AG10803 (cell line): Measurements from ENCODE around the gene UMAD1.
"Not testable (repeated sequence)": the region's sequence is repeated elsewhere in the genome, so short reads cannot be mapped to it uniquely, and the experiment has no call there.

ENCODE experiments used
- DNase-seq: peaks from one replicate; pipeline ENCODE4 v3.0.0; 2010; ENCODE audit warnings: low read depth
- H3K4me3 ChIP-seq: 2 replicates; pipeline ENCODE4 v1.5.1; 2011; ENCODE audit warnings: mild to moderate bottlenecking, low read length, control low read depth
- CTCF ChIP-seq: conservative IDR thresholded peaks from 2 replicates; pipeline ENCODE4 v1.5.1; 2011; ENCODE audit warnings: mild to moderate bottlenecking, low read length, control low read depth, inconsistent platforms

The UMAD1 gene

GRCh38 chr7:7651479-7651878, 10.9 kb downstream of the UMAD1 start:
- no peak for TF ChIP-seq CTCF
- no peak overlapping the region for H3K4me3 ChIP-seq
- no peak for DNase-seq

GRCh38 chr7:7652798-7653540, 12.4 kb downstream of the UMAD1 start:
- TF ChIP-seq CTCF = no peak
- H3K4me3 ChIP-seq = no peak overlapping the region
- no peak for DNase-seq

GRCh38 chr7:7653593-7654187, 13.1 kb downstream of the UMAD1 start:
- TF ChIP-seq CTCF = peak; percentile 49
- DNase-seq = no peak
- H3K4me3 ChIP-seq = no peak overlapping the region

- no peak for DNase-seq
- no peak overlapping the region for H3K4me3 ChIP-seq
- TF ChIP-seq CTCF = no peak
These were observed 14.6 kb downstream of the UMAD1 start for GRCh38 chr7:7654964-7655715.

- DNase-seq = peak; percentile 12
- not testable (repeated sequence) for H3K4me3 ChIP-seq
These were observed 15.9 kb downstream of the UMAD1 start for GRCh38 chr7:7656459-7656858.

GRCh38 chr7:7662527-7662926, 22.0 kb downstream of the UMAD1 start:
- H3K4me3 ChIP-seq = no peak overlapping the region
- no peak for DNase-seq
- peak; percentile 38 for TF ChIP-seq CTCF

GRCh38 chr7:7664291-7664690, 23.7 kb downstream of the UMAD1 start:
- no peak for TF ChIP-seq CTCF
- H3K4me3 ChIP-seq = no peak overlapping the region
- no peak for DNase-seq
